CD4-positive, alpha-beta T cell treated with Interleukin-17A for 1 hour (primary cell): ENCODE results near the gene ANXA2.

Experiments
- DNase-seq: peaks from one replicate; pipeline ENCODE4 v3.0.0-alpha.2; 2020

The ANXA2 gene

GRCh38 chr15:60363903-60364611 lies 33.7 kb downstream of the ANXA2 start:
- DNase-seq: no peak

- no peak for DNase-seq
Observed at GRCh38 chr15:60363087-60363549, 34.7 kb downstream of the ANXA2 start.

GRCh38 chr15:60362321-60363086 lies 35.3 kb downstream of the ANXA2 start:
- peak; percentile 13 for DNase-seq

GRCh38 chr15:60359738-60360137 lies 38.0 kb downstream of the ANXA2 start:
- DNase-seq: peak; percentile 68

- DNase-seq: no peak
Observed at GRCh38 chr15:60358935-60359682, 38.7 kb downstream of the ANXA2 start.

- DNase-seq: no peak
Observed at GRCh38 chr15:60356832-60357231, 41.0 kb downstream of the ANXA2 start.

GRCh38 chr15:60355148-60355857 lies 42.5 kb downstream of the ANXA2 start:
- no peak for DNase-seq

- DNase-seq: no peak
Observed at GRCh38 chr15:60353245-60353920, 44.4 kb downstream of the ANXA2 start.

GRCh38 chr15:60352525-60352924 lies 45.3 kb downstream of the ANXA2 start:
- DNase-seq: no peak

- DNase-seq: no peak
Observed at GRCh38 chr15:60351066-60351465, 46.7 kb downstream of the ANXA2 start.

GRCh38 chr15:60350108-60350507 lies 47.7 kb downstream of the ANXA2 start:
- DNase-seq: no peak

GRCh38 chr15:60349589-60349988 lies 48.2 kb downstream of the ANXA2 start:
- no peak for DNase-seq

GRCh38 chr15:60347480-60348049 lies 50.2 kb downstream of the ANXA2 start:
- no peak for DNase-seq

- no peak for DNase-seq
Observed at GRCh38 chr15:60346653-60347052, 51.1 kb downstream of the ANXA2 start.

- DNase-seq: no peak
Observed at GRCh38 chr15:60346077-60346476, 51.7 kb downstream of the ANXA2 start.

GRCh38 chr15:60345598-60345997 lies 52.2 kb downstream of the ANXA2 start:
- no peak for DNase-seq

GRCh38 chr15:60344987-60345386 lies 52.8 kb downstream of the ANXA2 start:
- no peak for DNase-seq

GRCh38 chr15:60344461-60344860 lies 53.3 kb downstream of the ANXA2 start:
- no peak for DNase-seq

- DNase-seq: no peak
Observed at GRCh38 chr15:60343221-60343970, 54.4 kb downstream of the ANXA2 start.

- no peak for DNase-seq
Observed at GRCh38 chr15:60340207-60340921, 57.4 kb downstream of the ANXA2 start.

GRCh38 chr15:60339236-60339635 lies 58.5 kb downstream of the ANXA2 start:
- DNase-seq: no peak
